ENCODE measurements around the gene CACYBP. TPM values are rescaled to one million over a fixed set of nuclear protein-coding genes. Genes with fewer than 3 reads are reported as not detected.

The CACYBP gene
- total RNA-seq, 1 experiment from 2014 or later, result 194 TPM

- Histone ChIP-seq H2AFZ (ENCODE audit: low read depth, low read length, poor library complexity, severe bottlenecking) (no peak overlapping the region), H3K79me2 (ENCODE audit: insufficient read depth, low read length) (no peaks in the 10 kb centered on the region), H3K4me3 (replicated peaks in 1 of 2; ENCODE audit: low read depth in 1 of 2, low read length in 2 of 2) (no peak overlapping the region), H3K9me2 (ENCODE audit: insufficient read depth) (no peaks in the 10 kb centered on the region), H3K4me2 (ENCODE audit: low read length) (no peak overlapping the region), H3K27ac (ENCODE audit: low read depth, low read length) (no peak overlapping the region), H3K9me3 (ENCODE audit: control insufficient read depth in 1 of 2, insufficient read depth in 1 of 2, low read depth in 1 of 2, low read length in 2 of 2) (peaks cover 0 to 5% of the 10 kb centered on the region in 2 experiments; a peak in 1 of 4 replicates), H3K4me1 (ENCODE audit: control insufficient read depth in 1 of 2, insufficient read depth in 2 of 2, low read length in 2 of 2) (no peaks in the 10 kb centered on the region), H3K27me3 (ENCODE audit: insufficient read depth, low read length) (no peaks in the 10 kb centered on the region), H3K36me3 (ENCODE audit: control insufficient read depth in 1 of 2, insufficient read depth in 2 of 2, low read length in 2 of 2) (no peaks in the 10 kb centered on the region), H3K9ac (ENCODE audit: low read length) (no peak overlapping the region), H4K20me1 (ENCODE audit: insufficient read depth) (no peaks in the 10 kb centered on the region)
- TF ChIP-seq CTCF (IDR thresholded peaks at IDR 0.05 in 2 of 3, conservative IDR thresholded peaks at IDR 0.05 in 1 of 3; ENCODE audit: borderline replicate concordance in 1 of 3, insufficient read depth in 1 of 3, low read depth in 2 of 3, low read length in 2 of 3) (no peak), CBX3 (IDR thresholded peaks at IDR 0.05; ENCODE audit: low read depth) (no peak), FOSL1 (IDR thresholded peaks at IDR 0.05; ENCODE audit: low read depth) (no peak), SP1 (IDR thresholded peaks at IDR 0.05; ENCODE audit: low read depth) (no peak), SRF (IDR thresholded peaks at IDR 0.05; ENCODE audit: low read depth) (no peak), CEBPB (IDR thresholded peaks at IDR 0.05; ENCODE audit: low read depth) (no peak), REST (IDR thresholded peaks at IDR 0.05; ENCODE audit: low read depth) (no peak), ELF1 (IDR thresholded peaks at IDR 0.05; ENCODE audit: borderline replicate concordance, low read depth) (no peak), ZBTB33 (IDR thresholded peaks at IDR 0.05; ENCODE audit: extremely low read depth, insufficient replicate concordance, low read length) (no peak), ZFX (IDR thresholded peaks at IDR 0.05) (no peak), EZH2phosphoT487 (IDR thresholded peaks at IDR 0.05; ENCODE audit: borderline replicate concordance) (no peak), MAX (IDR thresholded peaks at IDR 0.05) (no peak), SIN3A (IDR thresholded peaks at IDR 0.05; ENCODE audit: low read depth) (no peak), RAD21 (IDR thresholded peaks at IDR 0.05; ENCODE audit: low read depth) (no peak), POLR2A (IDR thresholded peaks at IDR 0.05; ENCODE audit: borderline replicate concordance, extremely low read depth, insufficient read depth, insufficient read length) (no peak), POLR2AphosphoS5 (IDR thresholded peaks at IDR 0.05; ENCODE audit: low read depth, low read length) (no peak), TCF7L2 (IDR thresholded peaks at IDR 0.05; ENCODE audit: borderline replicate concordance, extremely low read depth, insufficient read depth, insufficient read length) (no peak), YY1 (IDR thresholded peaks at IDR 0.05; ENCODE audit: extremely low read depth, insufficient replicate concordance, low read depth, low read length) (no peak)
- intact Hi-C loops (cut with micrococcal nuclease), result no loop called here
- CTCF ChIA-PET, result interaction anchor here (1.3 kb wide), 1 partner anchor 14 kb away, joined by 4 read pairs; the partner anchor contains the start of gene CACYBP
- BruUV-seq (replicated peaks), result no TSS peak
- RAD21 ChIA-PET (ENCODE audit: low non-redundant PET in 1 of 2, low total read pairs in 2 of 2, uncharacterized antibody in 2 of 2, unreplicated experiment in 2 of 2), result no interaction called here
- no peak for ATAC-seq
- POLR2A ChIA-PET, result interaction anchor here (2.4 kb wide), 1 partner anchor 14 kb away, joined by 8 read pairs; no protein-coding TSS in a partner anchor
- DNase-seq (ENCODE audit: low read depth, low spot score), result no peak
These were observed 14.8 kb upstream of the CACYBP start for GRCh38 chr1:174984952-174985351.
